ENCODE data around the gene BMPER. TPM values are rescaled to one million over a fixed set of nuclear protein-coding genes. Genes with fewer than 3 reads are reported as not detected.

The BMPER gene
- total and polyA plus RNA-seq, 2 of the 8 experiments (the other 6 are each of a cell fraction or from before 2014, with no cell fraction given): 0.33 to 0.69 TPM

- Histone ChIP-seq H3K79me1 (ENCODE audit: low read depth, low read length) (no peaks in the 10 kb centered on the region), H3K36me3 (ENCODE audit: control insufficient read depth in 2 of 4, insufficient read depth in 4 of 4, low read length in 3 of 4) (no peaks in the 10 kb centered on the region), H2BK15ac (ENCODE audit: low read length) (no peak overlapping the region; the same call in 1 of the 2 replicates), H3K56ac (replicated peaks; ENCODE audit: insufficient read length, low read depth, low read length) (no peak overlapping the region), H3K23ac (ENCODE audit: insufficient read length) (no peak overlapping the region), H3K27ac (ENCODE audit: low read depth, low read length) (no peak overlapping the region), H3K9me3 (ENCODE audit: insufficient read depth in 2 of 2, low read depth in 1 of 2, low read length in 1 of 2) (no peaks in the 10 kb centered on the region), H2BK120ac (replicated peaks; ENCODE audit: low read depth, low read length) (no peak overlapping the region), H2AK5ac (ENCODE audit: low read depth, low read length) (no peak overlapping the region), H3K79me2 (ENCODE audit: control insufficient read depth in 1 of 2, insufficient read depth in 2 of 2, low read length in 2 of 2) (no peaks in the 10 kb centered on the region), H2BK12ac (ENCODE audit: low read depth, low read length) (no peak overlapping the region), H3K27me3 (replicated peaks in 1 of 4; ENCODE audit: control insufficient read depth in 3 of 4, extremely low read depth in 1 of 4, insufficient read depth in 3 of 4, low read length in 3 of 4) (no peaks in the 10 kb centered on the region), H4K8ac (ENCODE audit: extremely low read depth, insufficient read depth, low read length) (no peak overlapping the region), H3K9ac (replicated peaks in 1 of 4; ENCODE audit: extremely low read depth in 1 of 4, low read depth in 3 of 4, low read length in 3 of 4) (no peak overlapping the region), H3K18ac (ENCODE audit: extremely low read depth, low read length) (no peak overlapping the region), H2AFZ (ENCODE audit: low read length) (no peak overlapping the region), H3K4me1 (replicated peaks in 1 of 4; ENCODE audit: control insufficient read depth in 3 of 4, insufficient read depth in 4 of 4, low read length in 3 of 4) (peaks cover 0 to 2% (median 0%) of the 10 kb centered on the region in 4 experiments; a peak in 2 of 7 replicates), H3K14ac (ENCODE audit: insufficient read length) (no peak overlapping the region), H3K4me3 (ENCODE audit: extremely low read depth in 1 of 4, insufficient read depth in 2 of 4, low read depth in 3 of 4, low read length in 4 of 4) (no peak overlapping the region), H2BK20ac (ENCODE audit: low read length) (no peak overlapping the region), H3K4me2 (ENCODE audit: insufficient read depth in 1 of 2, low read depth in 2 of 2, low read length in 2 of 2) (no peak overlapping the region), H4K91ac (replicated peaks; ENCODE audit: insufficient read length, low read length) (no peak overlapping the region), H2BK5ac (ENCODE audit: low read depth, low read length) (no peak overlapping the region), H3K23me2 (ENCODE audit: low read depth, low read length) (no peaks in the 10 kb centered on the region), H4K20me1 (replicated peaks in 1 of 2; ENCODE audit: control insufficient read depth in 1 of 2, insufficient read depth in 2 of 2, low read length in 2 of 2) (no peaks in the 10 kb centered on the region), H4K5ac (ENCODE audit: insufficient read length, low read depth, low read length) (no peak overlapping the region), H3K4ac (replicated peaks; ENCODE audit: insufficient read length, low read depth, low read length) (no peak overlapping the region)
- ChIA-PET CTCF (ENCODE audit: partially characterized antibody) (interaction anchor here (0.6 to 2.0 kb wide), 12 partner anchors 9 to 701 kb away, joined by 3 to 8 read pairs (median 4); partner anchors contain the start of gene BMPER), POLR2A (ENCODE audit: partially characterized antibody) (no interaction called here)
- DNase-seq (ENCODE audit: low read depth in 1 of 2, low spot score in 2 of 2) (no peak), FAIRE-seq (no peak)
- TF ChIP-seq JUND (IDR thresholded peaks at IDR 0.05; ENCODE audit: low read length): no peak
- TF ChIP-seq EGR1 (IDR thresholded peaks at IDR 0.05; ENCODE audit: borderline replicate concordance, low read depth, low read length): no peak
- TF ChIP-seq SUZ12 (IDR thresholded peaks at IDR 0.05; ENCODE audit: low read length): no peak
- 83% methylated on average over 5 of the region's 5 CpGs; no CpG with 5 or more reads in 1 of the 2 experiments for WGBS, 2 experiments (ENCODE audit: extremely low coverage in 1 of 2, insufficient coverage in 1 of 2, insufficient read length in 1 of 2, insufficient replicate concordance in 2 of 2, low coverage in 1 of 2, low lambda C conversion rate in 2 of 2, missing lambda C conversion rate in 1 of 2)
Observed at GRCh38 chr7:33887266-33887975, 17.9 kb upstream of the BMPER start.

All from H1 (cell line).